SKM-1 (cell line): ENCODE results near the gene ESRRB.
A peak's percentile ranks its signal among the peaks of the same experiment; 100 is the strongest.

Experiments
- DNase-seq: peaks from one replicate; lab custom pipeline; 2025; ENCODE audit not compliant: unreplicated experiment; lab: John Stamatoyannopoulos, UW

Gene ESRRB

DNA sequence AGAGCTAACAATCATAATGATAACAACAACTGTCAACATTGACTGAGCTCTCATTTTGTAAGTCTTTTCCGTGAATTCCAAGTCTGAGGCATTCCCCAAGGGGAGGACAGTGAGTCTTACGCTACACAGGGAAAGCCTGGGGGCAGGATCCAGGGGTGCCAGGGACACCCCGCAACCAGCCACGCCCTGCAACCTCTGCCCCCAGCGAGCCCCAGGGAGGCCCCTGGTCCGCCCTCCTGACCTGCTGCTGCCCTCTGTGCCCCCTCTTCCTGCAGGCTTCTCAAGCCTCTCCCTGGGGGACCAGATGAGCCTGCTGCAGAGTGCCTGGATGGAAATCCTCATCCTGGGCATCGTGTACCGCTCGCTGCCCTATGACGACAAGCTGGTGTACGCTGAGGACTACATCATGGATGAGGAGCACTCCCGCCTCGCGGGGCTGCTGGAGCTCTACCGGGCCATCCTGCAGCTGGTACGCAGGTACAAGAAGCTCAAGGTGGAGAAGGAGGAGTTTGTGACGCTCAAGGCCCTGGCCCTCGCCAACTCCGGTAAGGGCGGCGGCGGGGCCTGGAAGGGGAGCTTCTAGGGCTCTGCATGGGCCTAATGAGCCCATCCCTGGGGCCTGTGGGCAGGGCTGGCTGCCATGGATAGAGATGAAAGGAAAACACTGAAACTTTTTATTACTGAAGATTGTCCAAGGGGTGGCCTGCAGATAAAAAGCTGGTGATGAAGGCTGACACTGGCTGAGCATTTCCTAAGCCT lies 115.4 kb downstream of the ESRRB start:
- no peak for DNase-seq

DNA sequence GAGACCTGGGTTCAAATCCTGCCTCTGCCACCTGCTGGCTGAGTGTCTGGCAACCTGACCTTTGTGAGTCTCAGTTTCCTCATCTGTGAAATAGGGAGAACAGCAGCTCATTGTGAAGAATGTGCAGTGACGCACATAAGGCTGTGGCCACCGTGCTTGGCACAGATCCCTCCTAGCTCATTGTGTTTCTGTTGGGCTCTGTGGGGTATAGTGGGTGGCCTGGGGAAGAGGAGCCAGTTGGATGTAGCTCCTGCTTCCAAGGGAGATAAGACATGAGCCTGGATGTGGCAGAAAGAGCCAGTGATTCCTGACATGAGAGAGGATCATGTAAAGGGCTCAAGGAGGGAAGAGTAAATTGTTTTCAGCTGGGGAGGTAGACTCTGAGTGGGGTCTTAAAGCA lies 120.0 kb downstream of the ESRRB start:
- DNase-seq = no peak

DNA sequence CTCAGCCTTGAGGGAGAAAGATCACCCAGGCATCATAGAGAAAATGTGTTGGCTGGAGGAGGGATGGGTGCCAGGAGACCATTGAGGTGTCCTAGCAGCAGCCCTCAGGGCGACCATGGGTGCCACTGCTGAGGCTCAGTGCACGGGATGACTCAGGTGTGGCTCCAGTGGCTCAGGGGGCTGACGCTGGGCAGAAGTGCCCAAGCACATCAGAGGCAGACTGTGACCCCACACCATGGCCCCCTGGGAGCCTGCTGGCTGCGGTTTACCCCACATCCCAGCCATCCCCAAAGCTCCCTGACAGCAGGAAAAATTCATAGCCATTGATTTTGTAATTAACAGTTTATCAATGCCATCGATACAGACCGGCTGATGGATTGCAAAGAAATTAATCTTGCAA lies 120.7 kb downstream of the ESRRB start:
- DNase-seq = no peak

DNA sequence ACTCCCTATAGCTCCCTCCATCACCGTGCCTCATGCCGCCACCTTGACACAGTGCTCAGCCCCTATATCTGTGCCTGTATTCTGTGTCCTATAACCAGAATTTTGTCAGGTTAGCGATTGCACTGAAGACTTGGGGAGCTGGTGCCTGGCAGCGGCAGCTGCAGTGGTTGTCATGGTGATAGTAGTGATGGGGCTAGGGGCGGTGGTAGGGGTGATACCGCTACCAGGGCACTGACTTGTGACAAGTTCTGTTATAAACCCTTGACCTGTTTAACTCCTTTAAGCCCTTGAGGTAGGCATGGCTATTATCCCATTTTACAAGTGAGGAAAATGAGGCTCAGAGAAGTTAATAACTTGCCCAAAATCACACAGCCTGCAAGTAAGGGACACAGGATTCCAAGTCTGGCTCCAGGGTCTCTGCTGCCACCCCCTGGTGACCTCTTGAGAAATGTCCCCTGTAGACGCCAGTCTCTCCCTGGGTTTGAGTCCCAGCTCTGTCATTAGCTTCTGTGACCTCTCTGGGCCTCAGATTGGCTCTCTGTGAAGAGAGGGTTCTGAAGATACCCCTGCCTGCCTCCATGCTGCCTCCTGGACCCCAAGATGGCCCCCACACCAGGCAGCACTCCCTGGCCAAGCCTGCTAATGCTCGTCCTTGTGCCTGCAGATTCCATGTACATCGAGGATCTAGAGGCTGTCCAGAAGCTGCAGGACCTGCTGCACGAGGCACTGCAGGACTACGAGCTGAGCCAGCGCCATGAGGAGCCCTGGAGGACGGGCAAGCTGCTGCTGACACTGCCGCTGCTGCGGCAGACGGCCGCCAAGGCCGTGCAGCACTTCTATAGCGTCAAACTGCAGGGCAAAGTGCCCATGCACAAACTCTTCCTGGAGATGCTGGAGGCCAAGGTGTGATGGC lies 121.9 kb downstream of the ESRRB start:
- no peak for DNase-seq

DNA sequence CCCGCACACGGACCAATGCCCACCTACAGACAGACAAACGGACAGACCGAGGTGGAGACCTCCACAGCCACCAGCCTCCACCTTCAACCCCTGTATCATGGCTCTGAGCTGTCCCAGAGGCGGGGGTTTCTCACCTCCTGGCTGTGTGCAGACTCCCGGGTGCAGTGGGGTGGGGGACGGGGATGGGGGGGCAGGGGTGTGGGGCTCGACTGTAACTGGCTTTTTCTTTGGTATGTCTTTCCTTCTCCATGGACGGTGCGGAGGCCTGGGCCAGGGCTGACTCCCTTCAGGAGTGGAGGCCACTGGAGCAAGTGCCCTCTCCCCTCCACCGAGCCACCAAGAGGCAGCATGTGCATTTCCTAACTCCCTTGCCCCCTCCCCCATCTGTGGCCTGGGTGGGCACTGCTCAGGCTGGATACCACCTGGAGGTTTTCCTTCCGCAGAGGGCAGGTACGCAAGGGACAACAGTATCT lies 122.6 kb downstream of the ESRRB start:
- DNase-seq = no peak

DNA sequence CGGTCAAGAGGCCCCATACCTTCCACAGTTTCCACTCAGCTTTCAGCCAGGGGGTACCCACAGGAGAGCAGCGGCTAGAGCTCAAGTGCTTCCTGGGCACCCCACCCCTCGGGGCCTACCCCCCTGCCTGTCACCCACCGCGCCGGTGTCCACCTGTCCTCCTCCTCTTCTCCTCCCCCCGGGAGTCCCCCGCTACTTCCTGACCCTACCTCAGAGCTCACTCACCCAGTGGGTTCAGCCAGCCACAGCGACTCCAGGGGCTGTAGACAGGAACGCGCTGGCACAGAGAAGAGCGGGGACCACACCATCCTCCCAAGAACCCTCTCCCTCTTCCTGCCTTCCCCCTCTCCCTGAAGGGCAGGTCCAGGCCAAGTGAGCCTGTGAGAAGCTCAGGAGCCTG lies 123.0 kb downstream of the ESRRB start:
- DNase-seq = no peak

DNA sequence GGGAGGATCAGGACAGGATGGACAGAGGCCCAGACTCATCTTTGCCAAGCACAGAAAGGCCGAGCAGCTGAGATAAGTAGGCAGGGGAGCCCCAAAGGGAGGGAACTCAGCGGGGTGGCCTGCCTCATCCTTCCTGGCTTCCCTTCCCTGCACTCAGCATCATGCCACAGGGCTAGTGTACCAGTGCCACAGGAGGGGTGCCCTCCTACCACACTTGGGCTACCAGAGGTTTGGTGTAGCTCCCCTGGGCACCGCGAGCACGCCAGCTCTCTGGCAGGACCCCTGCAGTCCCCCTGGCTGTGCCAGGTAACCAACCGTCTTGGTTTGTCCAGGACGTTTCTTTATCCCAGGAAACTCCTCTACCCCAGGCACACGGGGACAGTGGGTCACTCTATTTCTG lies 123.5 kb downstream of the ESRRB start:
- DNase-seq = no peak

DNA sequence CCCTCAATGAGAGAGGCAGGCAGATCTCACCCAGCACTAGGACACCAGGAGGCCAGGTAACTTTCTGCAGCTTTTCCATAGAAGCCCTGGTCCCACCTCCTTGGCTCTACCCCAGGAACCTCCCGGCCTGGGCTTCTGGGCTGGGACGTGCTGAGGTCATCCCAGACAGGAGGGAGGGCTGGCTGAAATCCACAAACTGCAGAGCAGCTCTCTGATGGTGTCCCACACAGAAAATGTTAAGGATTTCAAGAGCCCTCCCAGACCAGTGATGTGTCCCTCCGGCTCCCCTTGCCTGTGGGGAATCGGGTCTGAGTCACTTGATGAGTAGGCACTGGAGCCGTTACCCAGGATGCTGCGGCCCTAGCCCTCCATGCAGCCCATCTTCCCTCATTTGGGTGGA lies 124.1 kb downstream of the ESRRB start:
- DNase-seq = no peak

DNA sequence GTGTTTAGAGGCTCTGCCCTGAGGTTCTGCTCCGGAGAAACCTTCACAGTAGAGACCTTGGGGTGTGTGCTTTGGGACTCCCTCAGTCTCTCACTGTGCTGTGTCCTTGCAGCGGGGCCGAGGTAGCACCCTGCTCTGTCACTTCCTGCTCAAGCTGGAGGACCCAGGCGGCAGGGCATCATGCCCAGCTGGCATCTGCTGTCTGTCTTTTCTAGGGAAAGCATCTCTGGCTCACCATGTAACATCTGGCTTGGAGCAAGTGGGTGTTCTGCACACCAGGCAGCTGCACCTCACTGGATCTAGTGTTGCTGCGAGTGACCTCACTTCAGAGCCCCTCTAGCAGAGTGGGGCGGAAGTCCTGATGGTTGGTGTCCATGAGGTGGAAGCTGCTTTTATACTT lies 124.5 kb downstream of the ESRRB start:
- DNase-seq = no peak

DNA sequence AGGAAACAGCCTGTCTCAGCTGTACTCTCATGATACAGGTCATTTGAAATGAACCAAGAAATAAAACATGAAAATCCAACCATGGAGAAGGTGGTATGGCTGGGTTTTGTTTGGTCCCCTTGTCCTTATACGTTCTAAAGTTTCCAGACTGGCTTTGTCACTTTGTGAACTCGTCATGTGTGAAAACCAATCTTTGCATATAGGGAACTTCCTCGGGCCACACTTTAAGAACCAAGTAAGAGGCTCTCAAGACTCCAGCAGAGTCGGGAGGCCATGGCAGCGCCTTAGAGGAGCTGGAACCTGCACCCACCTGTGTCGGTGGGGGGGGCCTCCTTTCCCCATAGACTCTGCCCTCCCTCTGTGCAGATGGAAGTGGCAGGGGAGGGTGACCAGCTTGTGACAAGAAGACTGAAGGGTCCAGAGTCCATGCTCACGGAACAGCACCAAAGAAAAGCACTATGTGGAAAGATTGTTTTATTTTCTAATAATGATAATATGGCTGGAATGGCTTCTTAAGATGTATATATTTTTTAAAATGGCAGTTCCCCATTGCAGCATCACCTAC lies 125.3 kb downstream of the ESRRB start:
- no peak for DNase-seq

DNA sequence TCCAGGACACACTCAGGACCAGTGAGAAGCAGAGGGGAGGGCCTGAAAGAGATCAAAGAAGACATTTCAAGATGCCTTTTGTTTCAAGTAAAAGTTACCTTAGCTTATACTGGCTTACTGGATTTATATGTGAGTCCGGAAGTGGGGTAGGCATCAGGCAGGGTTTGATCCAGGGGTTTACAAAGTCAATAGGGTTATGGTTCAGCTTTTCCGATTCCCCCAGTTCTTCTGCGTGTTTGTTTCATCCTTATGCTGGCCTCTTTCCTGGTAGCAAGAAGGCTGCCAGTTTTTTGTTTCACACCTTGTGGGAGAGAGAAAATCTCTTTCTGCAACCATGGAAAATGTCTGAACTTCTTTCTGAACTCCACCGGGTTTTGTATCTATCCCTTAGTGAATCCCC lies 126.3 kb downstream of the ESRRB start:
- no peak for DNase-seq

DNA sequence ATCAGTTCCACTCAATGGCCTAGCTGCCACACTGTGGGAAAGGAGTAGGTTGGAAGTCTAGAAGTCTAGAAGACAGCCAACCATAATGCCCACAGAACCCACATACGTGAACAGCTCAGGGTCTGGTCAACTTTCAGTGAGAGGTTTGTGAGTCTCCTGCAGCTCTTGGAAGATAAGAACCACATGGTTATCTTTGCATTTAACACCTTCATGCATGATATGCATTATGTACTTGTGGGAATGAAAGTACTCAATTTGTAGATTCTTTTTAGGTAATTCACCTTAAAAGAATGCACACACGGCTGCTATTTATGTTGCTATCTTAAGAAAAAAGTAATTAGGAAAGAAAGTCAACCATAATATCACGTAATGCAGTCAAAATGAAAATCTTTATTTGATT lies 126.7 kb downstream of the ESRRB start:
- DNase-seq = no peak

DNA sequence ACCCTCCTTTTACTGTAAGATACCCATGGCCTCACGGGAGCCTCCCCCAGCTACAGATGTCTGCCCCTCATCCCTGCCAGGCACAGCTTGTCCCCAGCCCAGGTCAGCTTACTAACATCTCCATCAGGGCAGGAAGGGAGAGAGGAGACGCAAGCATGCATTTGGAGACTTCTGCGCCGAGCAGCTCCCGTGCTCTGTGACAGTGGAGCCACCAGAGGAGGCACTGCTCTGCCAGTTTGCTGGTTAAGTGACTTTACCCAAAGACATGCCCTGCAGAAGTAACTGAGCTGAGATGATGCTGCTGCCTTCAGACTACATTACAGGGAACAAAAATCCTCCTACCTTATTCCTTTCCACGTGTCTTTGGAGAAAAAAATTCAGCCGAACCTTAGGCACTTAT lies 133.4 kb downstream of the ESRRB start:
- no peak for DNase-seq

DNA sequence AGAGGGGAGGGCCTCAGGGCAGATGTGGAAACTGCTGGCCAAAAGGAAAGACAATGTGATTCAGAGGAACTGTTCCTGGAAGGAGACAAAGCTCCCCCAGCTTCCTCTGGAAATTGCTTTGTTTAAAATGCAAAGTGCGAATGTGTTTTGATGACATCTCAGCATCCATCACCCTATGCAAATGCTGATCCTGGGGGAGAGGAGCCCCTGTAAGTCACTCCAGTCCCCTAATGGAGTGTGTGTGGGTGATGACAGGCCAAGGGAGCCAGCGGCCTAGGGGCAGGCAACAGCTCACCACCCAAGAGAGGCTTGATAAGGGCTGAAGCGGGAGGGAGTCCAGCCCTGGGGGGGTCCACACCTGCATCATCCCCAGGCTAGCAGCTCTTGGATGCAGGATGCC lies 134.2 kb downstream of the ESRRB start:
- no peak for DNase-seq

DNA sequence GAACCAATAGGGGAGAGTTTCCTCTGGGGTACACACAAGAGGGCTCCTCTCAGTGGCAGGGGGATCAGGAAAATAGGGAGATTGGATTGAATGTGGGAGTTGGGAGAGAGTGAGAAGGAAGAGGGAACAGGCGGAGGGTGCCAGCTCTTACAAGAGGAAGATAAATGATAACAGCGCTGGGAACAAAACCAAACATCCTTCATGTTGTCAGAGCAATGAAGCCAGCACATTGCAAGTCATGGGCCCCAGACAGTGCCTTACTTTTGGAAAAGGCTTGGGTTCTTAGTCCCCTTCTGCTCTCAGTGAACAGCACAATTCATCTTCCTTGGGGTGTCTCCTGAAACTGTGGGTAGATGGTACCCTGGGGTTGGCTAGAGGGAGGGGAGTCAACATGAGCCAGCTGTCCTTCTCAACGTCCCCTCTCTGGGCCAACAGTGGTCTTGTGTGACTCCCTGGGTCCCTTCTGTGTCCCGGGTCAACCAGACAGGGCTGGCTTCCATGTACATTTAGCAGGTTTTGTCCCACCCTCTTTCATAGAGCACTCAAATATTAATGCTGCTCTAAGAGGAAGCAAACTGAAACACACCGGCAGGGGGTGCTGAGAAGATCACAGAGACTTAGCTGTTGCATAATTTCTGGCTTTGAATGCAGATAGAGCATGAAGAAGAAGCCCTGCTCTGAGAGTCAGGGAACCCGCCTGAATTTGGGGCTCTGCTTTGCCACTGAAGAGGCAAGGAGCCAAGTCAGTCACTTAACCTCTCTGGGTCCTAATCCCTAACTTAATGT lies 138.5 kb downstream of the ESRRB start:
- DNase-seq = peak; percentile 9

DNA sequence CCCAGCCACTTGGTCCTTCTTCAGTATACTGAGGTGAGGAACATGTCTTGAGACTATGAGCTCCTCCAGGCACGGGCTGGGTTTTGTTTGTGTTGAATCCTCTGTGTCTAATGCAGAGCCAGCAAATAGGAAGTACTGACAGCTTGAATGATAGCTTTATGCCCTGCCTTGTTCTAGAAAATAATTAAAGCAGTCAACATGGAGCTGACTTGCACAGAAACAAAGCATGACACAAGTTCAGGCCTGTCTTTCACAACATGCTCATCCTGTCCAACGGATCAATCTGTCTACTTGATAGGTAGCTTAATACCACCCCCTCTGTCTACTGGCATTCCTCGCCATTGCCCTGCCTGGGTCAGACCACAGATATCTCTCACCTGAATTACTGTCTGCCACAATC lies 140.9 kb downstream of the ESRRB start:
- no peak for DNase-seq

DNA sequence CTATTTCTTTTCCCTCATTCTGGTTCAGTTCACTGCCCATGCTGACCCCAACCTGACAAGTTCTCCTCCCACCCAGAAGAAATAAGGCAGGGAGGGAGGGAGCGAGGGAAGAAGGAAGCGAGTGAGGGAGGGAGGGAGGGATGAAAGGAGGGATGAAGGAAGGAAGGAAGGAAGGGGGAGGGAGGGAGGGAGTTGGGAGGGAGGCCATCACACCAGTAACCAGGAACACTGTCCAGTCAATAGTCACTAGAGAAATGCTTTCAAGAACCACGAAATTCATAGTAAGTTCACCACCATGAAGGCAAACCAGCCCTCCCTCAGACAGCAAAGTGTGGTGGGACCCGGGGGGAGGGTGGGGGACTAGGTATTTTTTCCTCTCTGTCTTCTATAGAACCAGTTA lies 142.4 kb downstream of the ESRRB start:
- no peak for DNase-seq

DNA sequence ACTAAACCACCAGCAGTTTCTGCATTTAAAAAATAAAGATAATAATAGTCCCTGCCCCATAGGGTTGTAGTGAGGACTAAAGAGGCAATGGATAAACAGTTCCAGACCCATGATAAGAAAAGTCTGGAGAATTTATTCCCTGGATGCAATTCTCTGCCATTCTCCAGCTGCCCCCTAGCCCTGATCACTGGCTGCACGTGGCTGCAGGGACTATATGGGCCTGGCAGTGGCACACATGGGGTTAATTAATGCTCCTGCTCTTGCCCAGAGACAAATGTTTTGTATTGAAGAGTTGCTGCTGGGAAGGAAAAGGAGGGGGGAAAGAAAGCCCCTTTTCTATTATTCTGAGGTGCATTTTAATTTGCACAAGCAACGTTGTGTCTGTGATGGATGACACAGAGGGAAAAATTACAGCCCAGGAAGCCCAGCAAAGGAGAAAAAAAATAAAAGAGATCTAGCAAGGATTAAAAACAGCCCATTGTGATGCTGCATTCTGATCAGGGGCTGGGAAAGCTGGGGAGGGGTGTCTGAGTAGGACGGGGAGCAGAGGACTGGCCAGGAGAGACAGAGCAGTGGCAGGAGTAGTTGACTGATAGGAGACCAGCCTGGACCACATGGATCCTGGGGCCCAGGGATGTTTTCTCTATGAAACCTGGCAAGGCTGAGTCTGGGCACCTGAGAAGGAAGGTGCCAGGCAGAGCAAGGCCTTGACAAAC lies 149.3 kb downstream of the ESRRB start:
- DNase-seq = no peak

DNA sequence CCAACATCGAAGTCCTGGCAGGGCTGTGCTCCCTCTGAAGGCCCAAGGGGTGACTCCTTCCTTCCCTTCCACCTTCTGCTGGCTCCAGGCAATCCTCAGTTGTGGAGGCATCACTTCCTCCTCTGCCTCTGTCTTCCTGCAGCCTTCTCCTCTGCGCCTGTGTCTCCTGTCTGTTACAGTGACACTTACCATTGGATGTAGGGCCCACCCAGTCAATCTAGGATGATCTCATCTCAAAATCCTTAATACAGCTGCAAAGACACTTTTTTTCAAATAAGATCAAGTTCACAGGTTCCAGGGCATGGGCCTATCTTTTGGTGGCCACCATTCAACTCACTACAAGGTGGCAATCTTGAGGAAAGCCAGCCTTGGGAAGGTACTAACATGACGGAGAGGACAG lies 155.1 kb downstream of the ESRRB start:
- DNase-seq = no peak

DNA sequence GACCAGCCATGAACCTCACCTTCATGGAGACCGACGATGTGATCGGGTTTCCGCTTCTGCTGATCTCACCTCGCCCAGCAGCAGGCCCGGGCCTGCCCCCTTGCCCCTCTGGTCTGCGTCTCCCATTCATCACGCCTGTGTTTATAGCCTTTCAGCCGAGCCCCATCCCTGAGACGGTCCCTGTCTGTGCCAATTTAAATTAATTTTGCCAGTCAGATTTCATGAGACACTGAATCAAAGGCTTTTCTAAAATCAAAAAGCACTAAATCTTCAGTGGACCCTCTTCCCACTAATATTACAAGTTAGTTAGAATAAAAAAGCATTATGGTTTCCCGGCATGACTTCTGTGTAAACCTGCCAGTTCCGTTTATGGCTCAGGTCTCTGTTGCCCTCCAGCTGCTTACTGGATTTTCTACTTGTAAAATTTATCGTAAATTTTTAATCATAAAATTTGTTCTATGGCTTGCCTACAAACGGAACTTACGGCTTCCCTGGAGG lies 155.9 kb downstream of the ESRRB start:
- DNase-seq = no peak
